ENCODE data around the gene KIF1B. TPM values are rescaled to one million over a fixed set of nuclear protein-coding genes. Genes with fewer than 3 reads are reported as not detected.
A peak's percentile ranks its signal among the peaks of the same experiment; 100 is the strongest.

The KIF1B gene
- total and polyA plus RNA-seq, 9 of the 15 experiments (the other 6 are each of a cell fraction or from before 2014, with no cell fraction given), result 2.8 to 19.8 (median 11.9) TPM

DNA sequence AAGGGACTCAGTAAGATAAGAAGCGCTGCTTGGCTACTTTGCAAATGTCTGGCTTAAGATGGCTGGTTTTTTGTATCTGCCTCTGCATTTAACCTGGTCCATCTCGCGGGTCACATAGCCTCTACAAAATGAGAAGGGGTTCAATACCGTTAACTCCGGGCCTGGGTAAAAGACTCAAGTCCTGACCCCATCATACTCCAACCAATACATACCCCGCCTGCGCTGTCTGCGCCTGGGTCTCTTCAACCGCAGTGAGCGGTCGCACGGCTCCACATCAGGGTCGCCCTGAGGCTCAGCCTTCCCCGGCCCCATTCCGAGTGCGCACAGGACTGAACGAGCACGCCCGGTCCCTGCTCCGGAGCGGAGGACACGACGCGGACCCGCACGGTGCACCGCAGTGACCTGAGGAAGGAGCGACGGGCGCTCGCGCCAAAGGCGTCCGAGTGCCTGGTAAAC lies 187.9 kb downstream of the KIF1B start (continued):
- 0 out of 2 replicates have a peak, but pooled peaks have one; percentile 61 for TF ChIP-seq TAF15 (IDR thresholded peaks at IDR 0.05; ENCODE audit: low read depth, low read length)
- TF ChIP-seq, protein P1, sequence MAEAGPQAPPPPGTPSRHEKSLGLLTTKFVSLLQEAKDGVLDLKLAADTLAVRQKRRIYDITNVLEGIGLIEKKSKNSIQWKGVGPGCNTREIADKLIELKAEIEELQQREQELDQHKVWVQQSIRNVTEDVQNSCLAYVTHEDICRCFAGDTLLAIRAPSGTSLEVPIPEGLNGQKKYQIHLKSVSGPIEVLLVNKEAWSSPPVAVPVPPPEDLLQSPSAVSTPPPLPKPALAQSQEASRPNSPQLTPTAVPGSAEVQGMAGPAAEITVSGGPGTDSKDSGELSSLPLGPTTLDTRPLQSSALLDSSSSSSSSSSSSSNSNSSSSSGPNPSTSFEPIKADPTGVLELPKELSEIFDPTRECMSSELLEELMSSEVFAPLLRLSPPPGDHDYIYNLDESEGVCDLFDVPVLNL (CRISPR knock-in tag; IDR thresholded peaks at IDR 0.05; ENCODE audit: low read depth), result no peak
- no peak for TF ChIP-seq NFYB (IDR thresholded peaks at IDR 0.05; ENCODE audit: extremely low read depth, insufficient read length)
- no peak for TF ChIP-seq ARID2 (IDR thresholded peaks at IDR 0.05)
- no peak for TF ChIP-seq CSDE1 (IDR thresholded peaks at IDR 0.05)
- TF ChIP-seq HMGN3 (IDR thresholded peaks at IDR 0.05; ENCODE audit: borderline replicate concordance, extremely low read depth, insufficient read length, low read depth, low read length), result no peak
- no peak for TF ChIP-seq MYC (IDR thresholded peaks at IDR 0.05; ENCODE audit: low read depth, low read length)
- 0 out of 2 replicates have a peak, but pooled peaks have one; percentile 62 for TF ChIP-seq MYC (CRISPR knock-in tag; IDR thresholded peaks at IDR 0.05; ENCODE audit: borderline replicate concordance, low read depth)
- TF ChIP-seq FOXJ2 (tag; IDR thresholded peaks at IDR 0.05), result no peak
- no peak for TF ChIP-seq U2AF2 (optimal IDR thresholded peaks at IDR 0.05; ENCODE audit: low read depth, low read length)
- TF ChIP-seq E2F3 (CRISPR knock-in tag; IDR thresholded peaks at IDR 0.05), result 0 out of 2 replicates have a peak, but pooled peaks have one; percentile 39
- TF ChIP-seq KDM2B (CRISPR knock-in tag; IDR thresholded peaks at IDR 0.05), result peak; percentile 71
- TF ChIP-seq, protein P2, sequence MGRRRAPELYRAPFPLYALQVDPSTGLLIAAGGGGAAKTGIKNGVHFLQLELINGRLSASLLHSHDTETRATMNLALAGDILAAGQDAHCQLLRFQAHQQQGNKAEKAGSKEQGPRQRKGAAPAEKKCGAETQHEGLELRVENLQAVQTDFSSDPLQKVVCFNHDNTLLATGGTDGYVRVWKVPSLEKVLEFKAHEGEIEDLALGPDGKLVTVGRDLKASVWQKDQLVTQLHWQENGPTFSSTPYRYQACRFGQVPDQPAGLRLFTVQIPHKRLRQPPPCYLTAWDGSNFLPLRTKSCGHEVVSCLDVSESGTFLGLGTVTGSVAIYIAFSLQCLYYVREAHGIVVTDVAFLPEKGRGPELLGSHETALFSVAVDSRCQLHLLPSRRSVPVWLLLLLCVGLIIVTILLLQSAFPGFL (CRISPR knock-in tag; IDR thresholded peaks at IDR 0.05), result 0 out of 2 replicates have a peak, but pooled peaks have one; percentile 3
- no peak for TF ChIP-seq XRCC4 (IDR thresholded peaks at IDR 0.05; ENCODE audit: extremely low read depth, insufficient read depth, insufficient read length)
- TF ChIP-seq TBL1XR1 (IDR thresholded peaks at IDR 0.05; ENCODE audit: low read length in 2 of 2), result peak in 1 of 2 experiments; percentile 70; a peak in 1 of 4 replicates
- no peak; a peak in 1 of 4 replicates for TF ChIP-seq ETV6 (IDR thresholded peaks at IDR 0.05; ENCODE audit: borderline replicate concordance in 1 of 2, low read depth in 2 of 2, low read length in 1 of 2)
- TF ChIP-seq ETV6 (CRISPR knock-in tag; IDR thresholded peaks at IDR 0.05; ENCODE audit: borderline replicate concordance), result peak; percentile 48; the same call in 1 of the 2 replicates
- TF ChIP-seq, protein P3, sequence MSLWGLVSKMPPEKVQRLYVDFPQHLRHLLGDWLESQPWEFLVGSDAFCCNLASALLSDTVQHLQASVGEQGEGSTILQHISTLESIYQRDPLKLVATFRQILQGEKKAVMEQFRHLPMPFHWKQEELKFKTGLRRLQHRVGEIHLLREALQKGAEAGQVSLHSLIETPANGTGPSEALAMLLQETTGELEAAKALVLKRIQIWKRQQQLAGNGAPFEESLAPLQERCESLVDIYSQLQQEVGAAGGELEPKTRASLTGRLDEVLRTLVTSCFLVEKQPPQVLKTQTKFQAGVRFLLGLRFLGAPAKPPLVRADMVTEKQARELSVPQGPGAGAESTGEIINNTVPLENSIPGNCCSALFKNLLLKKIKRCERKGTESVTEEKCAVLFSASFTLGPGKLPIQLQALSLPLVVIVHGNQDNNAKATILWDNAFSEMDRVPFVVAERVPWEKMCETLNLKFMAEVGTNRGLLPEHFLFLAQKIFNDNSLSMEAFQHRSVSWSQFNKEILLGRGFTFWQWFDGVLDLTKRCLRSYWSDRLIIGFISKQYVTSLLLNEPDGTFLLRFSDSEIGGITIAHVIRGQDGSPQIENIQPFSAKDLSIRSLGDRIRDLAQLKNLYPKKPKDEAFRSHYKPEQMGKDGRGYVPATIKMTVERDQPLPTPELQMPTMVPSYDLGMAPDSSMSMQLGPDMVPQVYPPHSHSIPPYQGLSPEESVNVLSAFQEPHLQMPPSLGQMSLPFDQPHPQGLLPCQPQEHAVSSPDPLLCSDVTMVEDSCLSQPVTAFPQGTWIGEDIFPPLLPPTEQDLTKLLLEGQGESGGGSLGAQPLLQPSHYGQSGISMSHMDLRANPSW (CRISPR knock-in tag; IDR thresholded peaks at IDR 0.05), result peak; percentile 82; the same call in 1 of the 2 replicates
- TF ChIP-seq, protein P4, sequence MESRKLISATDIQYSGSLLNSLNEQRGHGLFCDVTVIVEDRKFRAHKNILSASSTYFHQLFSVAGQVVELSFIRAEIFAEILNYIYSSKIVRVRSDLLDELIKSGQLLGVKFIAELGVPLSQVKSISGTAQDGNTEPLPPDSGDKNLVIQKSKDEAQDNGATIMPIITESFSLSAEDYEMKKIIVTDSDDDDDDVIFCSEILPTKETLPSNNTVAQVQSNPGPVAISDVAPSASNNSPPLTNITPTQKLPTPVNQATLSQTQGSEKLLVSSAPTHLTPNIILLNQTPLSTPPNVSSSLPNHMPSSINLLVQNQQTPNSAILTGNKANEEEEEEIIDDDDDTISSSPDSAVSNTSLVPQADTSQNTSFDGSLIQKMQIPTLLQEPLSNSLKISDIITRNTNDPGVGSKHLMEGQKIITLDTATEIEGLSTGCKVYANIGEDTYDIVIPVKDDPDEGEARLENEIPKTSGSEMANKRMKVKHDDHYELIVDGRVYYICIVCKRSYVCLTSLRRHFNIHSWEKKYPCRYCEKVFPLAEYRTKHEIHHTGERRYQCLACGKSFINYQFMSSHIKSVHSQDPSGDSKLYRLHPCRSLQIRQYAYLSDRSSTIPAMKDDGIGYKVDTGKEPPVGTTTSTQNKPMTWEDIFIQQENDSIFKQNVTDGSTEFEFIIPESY (CRISPR knock-in tag; IDR thresholded peaks at IDR 0.05), result peak; percentile 58; the same call in 1 of the 2 replicates
- no peak for TF ChIP-seq ZNF561 (CRISPR knock-in tag; conservative IDR thresholded peaks at IDR 0.05)
- no peak; a peak in 1 of 4 replicates for TF ChIP-seq NONO (IDR thresholded peaks at IDR 0.05; ENCODE audit: low read depth in 2 of 2, low read length in 1 of 2)
